Left renal cortex interstitium (tissue), 4 donors: ENCODE measurements around the gene RAB24. TPM values are rescaled to one million over a fixed set of nuclear protein-coding genes. Genes with fewer than 3 reads are reported as not detected.
"Not testable (repeated sequence)": the region's sequence is repeated elsewhere in the genome, so short reads cannot be mapped to it uniquely, and the experiment has no call there.

Experiments used
- DNase-seq, 4 donors: peaks; one replicate each; pipeline ENCODE4 v3.0.0-alpha.2; 2013; ENCODE audit warnings: low read depth in 4 of 4, low spot score in 2 of 4, missing footprints in 1 of 4
- polyA plus RNA-seq, 4 donors: library from polyadenylated mRNA; unstranded; fragments of 120-200 nt; gene quantifications; one replicate each; pipeline ENCODE4 v1.2.1, GENCODE V29; 2013; ENCODE audit not compliant: insufficient read length in 4 of 4

Gene RAB24
- polyA plus RNA-seq, 4 donors = 27.6 to 42.0 (median 32.8) TPM

DNA sequence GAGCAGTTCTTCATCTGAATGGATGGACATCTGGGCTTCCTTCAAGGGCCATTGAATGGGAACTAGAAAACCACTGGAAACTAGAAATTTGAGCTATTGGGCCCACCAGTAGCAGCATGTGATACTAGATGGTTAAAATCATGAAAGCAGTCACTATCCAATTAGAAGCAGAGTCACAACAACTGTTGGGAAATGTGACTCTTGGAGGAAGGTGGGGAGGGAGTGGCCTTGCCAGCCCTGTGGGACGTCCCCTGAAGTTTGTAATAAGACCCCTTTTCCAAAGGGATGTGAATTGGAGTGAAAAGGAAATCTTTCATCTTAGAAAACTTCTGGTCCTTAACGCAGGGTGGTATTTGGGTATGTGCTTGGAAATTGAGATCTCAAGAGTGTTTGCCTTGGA is 5.6 kb downstream of the RAB24 start:
- no peak for DNase-seq

DNA sequence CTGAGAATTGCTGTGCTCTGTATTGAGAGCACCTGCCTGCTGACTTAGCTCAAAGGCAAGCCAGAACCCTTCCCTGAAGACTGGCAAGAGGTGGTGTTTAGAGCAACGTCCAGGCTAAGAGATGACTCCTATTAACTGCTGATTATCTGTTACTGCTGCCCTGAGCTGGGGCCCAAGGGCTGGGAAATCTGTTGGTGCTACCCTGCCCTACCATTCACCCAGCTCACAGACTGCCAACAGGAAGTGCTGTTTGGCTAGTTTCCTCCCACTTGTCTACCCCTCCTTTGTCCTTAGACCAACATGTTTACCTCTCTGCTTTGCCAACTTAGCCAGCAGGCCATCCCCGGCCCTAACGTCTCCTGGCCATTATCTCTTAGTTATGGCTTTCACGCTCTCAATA is 6.9 kb downstream of the RAB24 start:
- DNase-seq = no peak

DNA sequence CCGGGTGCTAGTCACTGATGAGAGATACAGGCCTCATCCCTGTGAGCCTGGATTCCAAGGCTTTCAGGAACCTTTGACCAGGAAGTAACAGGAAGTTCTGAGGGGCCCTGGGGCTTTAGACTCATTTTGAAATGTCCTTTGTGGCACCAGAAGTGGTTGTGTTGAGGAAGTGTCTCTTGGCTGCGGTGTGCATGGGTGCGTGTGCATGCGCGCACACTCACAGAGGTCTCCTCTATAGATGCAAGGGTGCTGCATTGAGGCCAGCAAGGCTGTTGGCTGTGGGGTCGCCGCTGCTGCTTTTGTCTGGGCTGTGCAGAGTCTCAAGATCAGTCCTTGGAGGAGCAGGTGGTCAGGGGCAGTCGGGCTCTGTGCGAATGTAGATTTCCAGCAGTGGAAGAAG is 7.6 kb downstream of the RAB24 start:
- no peak for DNase-seq

DNA sequence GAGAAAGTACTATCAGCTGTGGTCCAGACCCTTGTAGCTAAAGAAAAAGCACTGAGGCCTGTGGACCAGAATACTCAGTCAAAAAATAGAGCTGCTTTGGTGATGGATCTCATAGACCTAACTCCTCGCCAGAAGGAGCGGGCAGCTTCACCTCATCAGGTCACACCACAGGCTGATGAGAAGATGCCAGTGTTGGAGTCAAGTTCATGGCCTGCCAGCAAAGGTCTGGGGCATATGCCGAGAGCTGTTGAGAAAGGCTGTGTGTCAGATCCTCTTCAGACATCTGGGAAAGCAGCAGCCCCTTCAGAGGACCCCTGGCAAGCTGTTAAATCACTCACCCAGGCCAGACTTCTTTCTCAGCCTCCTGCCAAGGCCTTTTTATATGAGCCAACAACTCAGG is 8.9 kb downstream of the RAB24 start:
- no peak for DNase-seq

DNA sequence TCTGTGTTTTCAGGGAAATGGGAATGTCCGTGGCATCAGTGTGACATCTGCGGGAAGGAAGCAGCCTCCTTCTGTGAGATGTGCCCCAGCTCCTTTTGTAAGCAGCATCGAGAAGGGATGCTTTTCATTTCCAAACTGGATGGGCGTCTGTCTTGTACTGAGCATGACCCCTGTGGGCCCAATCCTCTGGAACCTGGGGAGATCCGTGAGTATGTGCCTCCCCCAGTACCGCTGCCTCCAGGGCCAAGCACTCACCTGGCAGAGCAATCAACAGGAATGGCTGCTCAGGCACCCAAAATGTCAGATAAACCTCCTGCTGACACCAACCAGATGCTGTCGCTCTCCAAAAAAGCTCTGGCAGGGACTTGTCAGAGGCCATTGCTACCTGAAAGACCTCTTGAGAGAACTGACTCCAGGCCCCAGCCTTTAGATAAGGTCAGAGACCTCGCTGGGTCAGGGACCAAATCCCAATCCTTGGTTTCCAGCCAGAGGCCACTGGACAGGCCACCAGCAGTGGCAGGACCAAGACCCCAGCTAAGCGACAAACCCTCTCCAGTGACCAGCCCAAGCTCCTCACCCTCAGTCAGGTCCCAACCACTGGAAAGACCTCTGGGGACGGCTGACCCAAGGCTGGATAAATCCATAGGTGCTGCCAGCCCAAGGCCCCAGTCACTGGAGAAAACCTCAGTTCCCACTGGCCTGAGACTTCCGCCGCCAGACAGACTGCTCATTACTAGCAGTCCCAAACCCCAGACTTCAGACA is 9.5 kb downstream of the RAB24 start:
- no peak for DNase-seq

DNA sequence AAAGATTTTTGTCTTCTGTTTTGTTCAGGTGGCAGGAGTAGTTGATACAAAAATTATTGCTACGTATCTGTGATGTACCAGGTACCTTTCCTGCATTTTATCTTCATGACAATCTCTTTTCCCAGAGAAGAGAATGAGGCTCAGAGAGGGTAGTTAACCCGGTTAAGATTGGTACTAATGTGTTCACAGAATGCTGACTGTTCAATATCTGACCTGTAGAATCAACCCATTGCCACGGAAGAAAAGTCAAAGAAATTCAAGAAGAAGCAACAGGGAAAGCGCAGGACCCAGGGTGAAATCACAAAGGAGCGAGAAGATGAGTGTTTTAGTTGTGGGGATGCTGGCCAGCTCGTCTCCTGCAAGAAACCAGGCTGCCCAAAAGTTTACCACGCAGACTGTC is 11.8 kb downstream of the RAB24 start:
- no peak for DNase-seq

DNA sequence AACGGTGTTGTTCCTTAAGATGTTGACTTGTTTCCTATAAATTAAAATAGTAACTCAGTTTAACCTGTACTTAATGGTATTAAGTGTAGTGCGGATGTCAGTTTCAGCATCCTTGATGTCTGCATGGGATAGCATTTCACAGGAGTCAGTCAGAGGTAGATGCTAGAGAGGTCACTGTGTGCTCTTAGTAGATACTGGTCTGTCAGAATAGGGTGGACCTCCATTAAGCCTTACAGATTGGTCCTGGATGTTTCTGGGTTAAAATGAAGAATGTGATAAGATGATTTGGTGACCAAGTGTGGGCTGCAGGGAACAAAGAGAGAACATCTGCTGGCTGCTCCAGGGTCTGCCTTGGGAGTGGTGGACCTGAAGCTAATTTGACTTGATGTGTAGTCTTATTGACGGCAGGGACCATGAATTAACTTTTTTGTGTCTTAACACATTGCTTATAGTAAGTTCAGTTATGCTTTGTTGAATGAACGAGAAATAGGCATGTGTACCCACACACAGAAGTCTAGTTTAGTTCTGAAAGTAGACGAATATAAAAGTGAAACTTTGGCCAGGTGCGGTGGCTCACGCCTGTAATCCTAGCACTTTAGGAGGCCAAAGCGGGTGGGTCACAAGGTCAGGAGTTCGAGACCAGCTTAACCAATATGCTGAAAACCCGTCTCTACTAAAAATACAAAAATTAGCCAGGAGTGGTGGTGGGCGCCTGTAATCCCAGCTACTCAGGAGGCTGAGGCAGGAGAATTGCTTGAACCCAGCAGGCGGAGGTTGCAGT is 12.5 kb downstream of the RAB24 start:
- no peak for DNase-seq

DNA sequence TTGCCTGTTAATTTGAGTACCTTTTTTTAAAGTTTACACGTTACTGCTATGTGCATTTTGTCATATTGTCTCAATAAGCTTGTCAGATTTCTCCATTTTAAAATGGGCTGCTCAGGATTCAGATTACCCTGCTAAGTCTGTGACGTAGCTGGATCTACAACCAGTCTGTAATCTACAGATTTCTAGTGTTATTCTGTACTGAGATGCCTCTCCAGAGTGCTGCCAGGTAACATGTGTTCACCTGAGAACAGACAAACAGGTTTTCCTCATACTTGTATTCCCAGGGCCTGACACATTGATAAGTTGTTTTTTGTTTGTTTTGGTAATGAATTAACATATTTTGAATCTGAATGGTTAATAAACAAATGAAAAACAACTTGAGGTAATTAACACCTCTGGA is 15.3 kb downstream of the RAB24 start:
- DNase-seq = no peak

DNA sequence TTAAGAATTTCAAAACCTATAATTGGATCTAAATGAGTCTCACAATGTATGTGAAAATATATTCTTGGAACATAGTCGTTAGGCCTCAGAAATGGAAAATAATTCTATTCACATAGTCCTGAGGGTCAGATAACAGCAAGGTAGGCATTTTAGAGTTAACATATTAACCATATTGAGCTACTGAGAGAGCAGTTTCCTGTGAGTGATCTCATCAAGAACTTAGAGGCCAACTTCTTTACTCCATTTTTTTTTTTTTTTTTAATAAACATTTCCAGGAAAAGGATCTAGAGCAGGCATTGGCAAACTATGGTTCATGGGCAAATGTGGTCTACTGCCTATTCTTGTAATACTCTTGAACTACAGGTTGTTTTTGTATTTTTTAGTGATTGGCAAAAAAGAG is 26.6 kb downstream of the RAB24 start:
- no peak for DNase-seq

DNA sequence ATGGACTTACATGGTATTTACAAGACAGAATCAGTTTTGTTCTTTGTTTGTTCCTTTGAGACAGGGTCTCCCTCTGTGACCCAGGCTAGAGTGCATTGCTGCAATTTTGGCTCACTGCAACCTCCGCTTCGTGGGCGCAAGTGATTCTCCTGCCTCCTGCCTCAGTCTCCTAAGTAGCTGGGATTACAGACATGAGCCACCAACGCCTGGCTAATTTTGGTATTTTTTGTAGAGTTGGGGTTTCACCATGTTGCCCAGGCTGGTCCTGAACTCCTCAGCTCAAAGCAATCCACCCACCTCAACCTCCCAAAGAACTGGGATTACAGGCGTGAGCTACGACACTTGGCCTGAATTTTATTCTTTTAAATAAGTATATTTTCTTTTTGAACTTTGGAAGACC is 27.6 kb downstream of the RAB24 start:
- no peak for DNase-seq

DNA sequence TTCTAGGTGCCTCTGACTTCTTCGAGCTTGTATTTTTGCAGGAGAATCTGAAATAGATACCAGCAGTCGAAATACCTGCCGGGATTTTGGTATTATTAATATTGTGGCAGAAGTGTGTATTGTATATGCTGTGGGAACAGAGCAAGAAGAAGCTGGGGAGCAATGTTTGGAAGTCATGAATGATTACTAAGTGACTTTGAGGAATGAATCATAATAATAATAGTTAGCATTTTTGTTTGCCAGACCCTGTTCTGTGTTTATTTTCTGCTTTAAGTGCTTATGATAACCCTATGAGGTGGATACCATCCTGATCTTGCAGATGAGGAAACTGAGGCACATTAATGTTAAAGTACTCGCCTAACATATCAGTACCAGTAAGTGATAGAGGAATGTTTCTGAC is 32.4 kb downstream of the RAB24 start:
- DNase-seq = no peak

DNA sequence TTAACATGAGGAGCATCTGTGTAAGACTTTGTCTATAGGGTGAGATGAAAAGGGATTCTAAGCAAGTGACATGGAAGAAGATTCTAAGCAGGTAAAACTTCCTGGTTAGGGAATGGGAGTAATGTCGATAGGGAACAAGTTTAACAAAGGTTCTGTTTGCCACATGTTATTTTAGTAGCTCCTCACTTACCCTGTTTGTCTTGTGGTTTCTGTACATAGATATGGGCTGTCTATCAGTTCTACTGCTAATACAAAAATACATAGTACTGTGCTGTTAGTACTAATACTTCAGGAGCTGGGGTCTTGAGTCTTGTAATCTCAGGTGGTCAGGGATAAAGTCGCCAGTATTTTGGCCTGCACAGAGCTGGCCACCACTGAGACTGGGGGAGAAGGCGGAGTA is 32.9 kb downstream of the RAB24 start:
- no peak for DNase-seq

DNA sequence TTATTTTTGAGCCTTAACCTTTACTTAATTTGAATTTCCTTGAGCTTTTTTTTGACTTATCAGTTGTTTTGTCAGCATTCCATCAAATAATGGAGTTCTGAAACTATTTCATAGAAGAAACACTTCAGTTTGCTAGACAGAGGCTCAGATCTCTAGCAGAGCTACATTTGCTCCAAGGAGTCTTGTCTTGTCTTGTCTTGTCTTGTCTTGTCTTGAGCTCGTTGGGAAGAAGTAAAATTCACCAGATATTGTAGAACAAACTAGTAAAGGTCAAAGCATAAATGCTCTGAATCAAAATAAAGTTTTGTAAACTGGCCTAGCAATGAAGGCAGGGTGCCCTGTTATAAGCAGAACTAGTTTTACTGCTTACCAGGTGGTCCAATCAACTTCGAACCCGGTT is 33.5 kb downstream of the RAB24 start:
- DNase-seq = no peak

DNA sequence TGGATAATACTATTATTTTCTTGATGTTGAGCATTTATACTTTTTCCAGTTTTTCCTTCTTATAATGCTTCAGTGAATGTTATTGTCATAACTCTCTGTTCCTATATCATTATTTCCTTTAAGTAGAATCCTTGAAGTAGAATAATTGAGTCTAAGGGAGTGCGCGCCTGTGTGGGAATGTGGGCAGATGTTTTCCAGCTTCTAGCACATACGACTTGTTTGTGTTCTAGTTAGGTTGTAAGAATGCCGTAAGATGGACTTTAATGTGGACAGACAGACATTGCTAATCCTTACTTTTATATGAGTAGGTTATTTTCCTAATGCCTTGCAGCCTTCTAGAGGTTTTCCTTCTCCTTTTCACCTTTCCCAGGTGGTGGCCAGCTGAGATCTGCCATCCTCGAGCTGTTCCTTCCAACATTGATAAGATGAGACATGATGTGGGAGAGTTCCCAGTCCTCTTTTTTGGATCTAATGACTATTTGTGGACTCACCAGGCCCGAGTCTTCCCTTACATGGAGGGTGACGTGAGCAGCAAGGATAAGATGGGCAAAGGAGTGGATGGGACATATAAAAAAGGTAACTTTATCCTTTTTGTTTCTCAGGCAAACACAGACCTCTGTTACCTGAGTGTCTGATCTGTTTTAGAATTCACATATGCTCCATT is 34.2 kb downstream of the RAB24 start:
- DNase-seq = no peak

DNA sequence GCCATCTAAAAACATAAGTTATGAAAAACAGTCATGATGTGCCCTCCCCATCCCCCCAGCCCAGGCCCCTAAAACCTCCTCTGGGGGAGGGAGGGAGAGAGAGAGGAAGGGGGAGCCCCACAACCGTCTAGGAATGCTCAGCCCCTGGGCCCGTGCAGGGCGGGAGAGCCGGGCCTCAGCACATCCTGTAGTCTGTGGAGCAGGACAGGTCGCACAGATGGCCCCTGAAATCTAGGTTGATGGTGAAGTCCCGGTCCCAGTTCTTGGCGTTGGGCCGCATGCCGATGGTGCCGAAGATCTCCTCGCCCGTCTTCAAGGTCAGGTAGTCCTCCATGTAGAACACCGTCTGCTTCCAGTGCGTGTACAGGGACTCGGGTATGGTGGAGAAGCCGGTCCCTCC is 38.1 kb downstream of the RAB24 start:
- DNase-seq = no peak

DNA sequence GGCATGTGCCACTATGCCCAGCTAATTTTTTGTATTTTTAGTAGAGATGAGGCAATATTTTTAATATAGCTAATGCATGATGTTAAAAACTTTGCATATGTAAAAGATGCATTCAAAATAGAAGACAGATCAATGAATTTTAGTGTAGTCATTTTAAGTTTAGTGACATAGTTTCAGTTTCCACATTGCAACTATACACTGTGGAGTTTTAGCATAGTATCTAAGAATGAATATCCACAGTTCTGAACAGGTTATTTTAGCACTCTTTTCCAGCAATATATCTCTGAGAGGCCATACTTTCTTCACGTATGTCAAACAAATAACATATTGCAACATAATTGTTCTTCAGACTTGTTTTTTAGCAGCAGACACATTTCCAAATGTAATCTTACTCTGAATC is 39.3 kb downstream of the RAB24 start:
- DNase-seq = no peak

DNA sequence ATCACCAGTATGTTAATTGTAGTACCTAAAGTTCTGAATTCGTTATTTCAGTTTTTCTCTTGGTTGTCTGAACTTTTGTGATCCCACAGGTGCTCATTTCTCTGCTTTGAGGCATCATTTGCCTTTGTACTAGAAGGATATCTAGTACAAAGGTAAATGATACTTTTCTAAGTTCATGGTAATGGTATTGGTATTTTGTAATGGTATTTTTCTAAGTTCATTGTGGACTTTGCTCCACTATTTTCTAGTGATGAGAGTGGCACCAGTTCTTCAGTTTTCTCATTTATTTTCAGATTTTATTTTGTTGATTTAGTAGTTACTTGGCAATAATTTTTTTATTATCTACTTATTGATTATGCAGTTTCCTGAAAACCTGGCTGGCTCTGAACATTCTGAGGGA is 42.0 kb downstream of the RAB24 start:
- no peak for DNase-seq

DNA sequence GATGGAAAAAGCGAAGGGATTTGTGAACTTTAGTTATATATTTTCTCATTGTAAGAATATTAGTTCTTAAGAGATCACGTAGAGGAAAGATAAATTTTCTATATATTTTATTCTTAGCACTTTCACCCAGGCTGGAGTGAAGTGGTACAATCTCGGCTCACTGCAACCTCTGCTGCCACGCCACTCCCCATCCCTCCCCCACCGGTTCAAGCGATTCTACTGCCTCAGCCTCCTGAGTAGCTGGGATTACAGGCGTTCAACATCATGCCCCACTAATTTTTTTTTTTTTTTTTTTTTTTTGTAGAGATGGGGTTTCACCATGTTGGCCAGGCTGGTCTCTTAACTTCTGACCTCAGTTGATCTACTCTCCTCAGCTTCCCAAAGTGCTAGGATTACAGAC is 42.6 kb downstream of the RAB24 start:
- no peak for DNase-seq

DNA sequence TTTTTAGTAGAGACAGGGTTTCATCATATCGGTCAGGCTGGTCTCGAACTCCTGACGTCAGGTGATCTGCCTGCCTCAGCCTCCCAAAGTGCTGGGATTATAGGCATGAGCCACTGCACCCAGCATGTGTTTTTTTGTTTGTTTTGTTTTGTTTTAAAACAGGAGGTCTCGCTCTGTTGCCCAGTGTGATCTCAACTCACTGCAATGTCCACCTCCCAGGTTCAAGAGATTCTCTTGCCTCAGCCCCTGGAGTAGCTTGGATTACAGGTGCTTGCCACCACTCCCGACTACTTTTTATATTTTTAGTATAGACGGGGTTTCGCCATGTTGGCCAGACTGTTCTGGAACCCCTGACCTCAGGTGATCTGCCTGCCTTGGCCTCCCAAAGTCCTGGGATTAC is 44.8 kb downstream of the RAB24 start:
- not testable (repeated sequence) for DNase-seq

DNA sequence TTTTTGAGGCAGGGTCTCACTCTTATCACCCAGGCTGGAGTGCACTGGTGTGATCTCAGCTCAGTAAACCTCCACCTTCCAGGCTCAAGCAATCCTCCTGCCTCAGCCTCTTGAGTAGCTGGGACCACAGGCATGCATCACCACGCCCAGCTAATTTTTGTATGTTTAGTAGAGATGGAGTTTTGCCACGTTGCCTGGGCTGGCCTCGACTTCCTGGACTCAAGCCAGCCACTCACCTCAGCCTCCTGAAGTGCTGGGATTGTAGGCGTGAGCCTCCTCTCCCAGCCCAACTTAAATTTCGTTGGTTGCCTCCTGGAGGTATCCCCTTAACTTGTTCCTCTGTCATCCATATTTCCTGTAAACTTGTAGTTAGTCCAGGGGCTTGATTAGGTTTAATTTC is 47.2 kb downstream of the RAB24 start:
- no peak for DNase-seq

DNA sequence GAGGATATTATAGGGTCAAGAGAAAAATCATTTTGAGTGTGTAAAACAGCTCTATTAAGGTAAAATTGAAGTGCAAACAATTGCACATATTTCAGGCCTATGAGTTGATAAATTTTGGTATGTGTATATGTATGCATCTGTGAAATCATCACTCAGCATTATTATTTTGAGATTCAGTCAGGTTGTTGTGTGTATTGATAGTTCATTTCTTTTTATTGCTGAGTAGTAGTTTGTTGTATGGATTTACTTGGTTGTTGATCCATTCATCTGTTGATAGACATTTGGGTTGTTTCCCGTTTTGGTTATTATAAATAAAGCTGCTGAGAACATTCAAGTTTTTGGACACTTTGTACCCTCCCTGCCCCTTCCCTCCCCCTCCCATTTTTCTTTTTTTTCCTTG is 50.3 kb downstream of the RAB24 start:
- DNase-seq = no peak
